GM19468 (cell line): Measurements from ENCODE around the gene NEURL1.
"Not testable (repeated sequence)": the region's sequence is repeated elsewhere in the genome, so short reads cannot be mapped to it uniquely, and the experiment has no call there.

Experiments
- ATAC-seq: cut with Tn5 transposase; IDR thresholded peaks from one replicate; pipeline ENCODE4 v1.9.1; 2021; ENCODE audit warnings: mild to moderate bottlenecking, moderate library complexity, moderate number of reproducible peaks; ENCODE audit not compliant: unreplicated experiment; ENCODE audit errors: extremely low read depth

NEURL1 gene

DNA sequence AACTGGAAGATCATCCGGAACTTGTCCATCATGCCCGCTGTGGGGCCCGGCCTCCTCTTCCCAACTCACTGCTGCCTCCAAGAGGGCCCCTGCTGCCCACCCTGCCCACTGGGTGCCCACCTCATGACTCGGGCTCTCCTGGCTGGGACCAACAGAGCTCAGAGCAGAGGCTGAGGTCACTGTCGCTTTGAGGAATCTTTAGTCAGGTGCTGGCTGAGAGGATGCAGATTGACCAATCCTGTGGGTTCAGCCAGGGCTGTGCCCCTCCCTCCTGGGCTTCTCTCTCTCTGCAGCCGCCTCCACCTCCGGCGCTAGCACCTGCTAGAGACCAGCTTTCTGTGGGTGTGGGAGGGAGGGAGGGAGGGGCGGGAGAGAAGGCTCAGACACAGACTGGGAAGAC, 34.8 kb upstream of the NEURL1 start, which contains the start of gene CALHM1:
TSS of gene CALHM1 (minus strand) at position 181 of the 400 bp plus-strand sequence. CDS start at position 32, 149 bp downstream.
- no peak for ATAC-seq

DNA sequence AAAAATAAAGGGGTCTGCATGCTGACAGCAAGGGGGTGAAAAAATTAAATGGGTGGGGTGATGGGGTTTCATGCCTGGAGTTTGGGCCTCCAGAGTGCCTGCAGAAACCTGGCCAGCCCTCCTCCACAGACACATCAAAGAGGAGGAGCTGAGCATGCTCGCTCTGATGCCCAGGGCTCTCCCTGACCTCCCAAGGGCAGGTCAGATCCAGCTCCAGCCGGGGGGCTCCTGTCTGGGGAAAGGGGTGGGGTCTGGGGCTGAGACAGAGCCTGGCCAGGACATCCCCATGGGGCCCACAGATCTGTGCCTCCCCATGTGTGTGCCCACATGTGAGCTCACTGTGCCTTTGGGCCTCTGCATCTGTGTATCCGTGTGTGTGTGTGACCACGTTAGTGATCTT, 33.9 kb upstream of the NEURL1 start:
- no peak for ATAC-seq

DNA sequence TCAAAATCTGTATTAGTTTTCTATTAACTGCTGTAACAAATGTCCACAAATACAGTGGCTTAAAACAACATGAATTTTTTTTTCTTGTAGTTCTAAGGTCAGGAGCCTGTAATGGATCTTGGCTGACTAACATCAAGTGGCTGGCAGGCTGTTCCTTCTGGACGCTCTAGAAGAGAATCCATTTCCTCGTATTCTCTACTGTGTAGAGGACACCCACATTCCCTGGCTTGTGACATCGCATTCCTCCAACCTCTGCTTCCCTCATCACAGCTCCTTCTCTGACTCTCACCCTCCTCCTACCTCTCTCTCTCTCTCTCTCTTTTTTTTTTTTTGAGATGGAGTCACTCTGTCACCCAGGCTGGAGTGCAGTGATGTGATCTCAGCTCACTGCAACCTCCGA, 30.0 kb upstream of the NEURL1 start:
- ATAC-seq: no peak

DNA sequence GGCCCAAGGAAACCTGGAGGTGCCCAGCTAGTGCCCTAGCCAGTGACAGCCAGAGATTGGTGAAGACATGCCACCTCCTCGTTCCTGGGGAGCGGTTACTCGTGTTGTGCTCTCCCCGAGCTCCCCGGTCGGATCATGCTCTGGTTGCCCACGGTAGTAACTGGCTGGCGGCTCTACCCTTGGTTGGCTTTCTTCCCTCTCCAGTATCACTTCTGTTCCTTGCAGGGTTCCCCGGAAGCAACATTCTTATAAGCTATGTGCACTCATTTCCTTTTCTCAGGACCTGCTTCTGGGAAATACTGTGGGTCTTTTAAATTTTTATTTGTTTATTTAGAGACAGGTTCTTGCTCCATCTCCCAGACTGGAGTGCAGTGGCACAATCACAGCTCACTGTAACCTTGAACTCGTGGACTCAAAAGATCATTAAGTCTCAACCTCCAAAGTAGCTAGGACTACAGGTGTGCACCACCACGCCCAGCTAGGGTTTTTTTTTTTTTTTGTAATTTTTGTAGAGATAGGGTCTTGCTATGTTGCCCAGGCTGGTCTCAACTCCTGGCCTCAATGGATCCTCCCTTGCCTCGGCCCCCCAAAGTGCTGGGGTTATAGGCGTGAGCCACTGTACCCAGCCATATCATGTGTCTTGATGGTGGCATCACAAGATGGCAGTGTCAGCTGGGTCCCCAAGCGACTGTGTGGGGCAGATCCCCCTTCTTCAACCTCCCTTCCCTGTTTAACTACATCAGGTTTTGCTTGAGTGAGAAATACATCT, 27.9 kb upstream of the NEURL1 start:
- no peak for ATAC-seq

DNA sequence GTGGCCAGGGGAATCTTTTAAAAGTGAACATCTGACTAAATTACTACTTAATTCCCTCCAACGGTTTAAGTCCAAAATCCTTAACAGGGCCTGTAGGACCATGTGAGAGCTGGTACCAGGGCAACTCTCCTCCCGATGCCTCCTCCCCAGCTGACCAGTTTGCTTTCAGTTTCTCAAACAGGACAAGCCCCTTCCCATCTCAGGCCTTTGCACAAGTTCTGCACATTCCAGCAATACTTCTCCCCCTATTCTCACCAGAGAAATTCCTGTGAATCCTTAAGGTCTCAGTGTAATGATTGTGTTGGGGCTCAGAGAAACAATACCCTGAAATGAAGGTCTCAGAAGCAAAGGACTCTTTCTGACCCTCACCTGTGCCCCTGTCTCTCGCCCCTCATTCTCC, 26.8 kb upstream of the NEURL1 start:
- ATAC-seq: no peak

- ATAC-seq: no peak
Measured at GRCh38 chr10:103467406-103467805, 26.1 kb upstream of the NEURL1 start.

- ATAC-seq: no peak
Measured at GRCh38 chr10:103469201-103469600, 24.3 kb upstream of the NEURL1 start.

GRCh38 chr10:103470761-103471653, 22.5 kb upstream of the NEURL1 start:
- ATAC-seq: peak; percentile 51

DNA sequence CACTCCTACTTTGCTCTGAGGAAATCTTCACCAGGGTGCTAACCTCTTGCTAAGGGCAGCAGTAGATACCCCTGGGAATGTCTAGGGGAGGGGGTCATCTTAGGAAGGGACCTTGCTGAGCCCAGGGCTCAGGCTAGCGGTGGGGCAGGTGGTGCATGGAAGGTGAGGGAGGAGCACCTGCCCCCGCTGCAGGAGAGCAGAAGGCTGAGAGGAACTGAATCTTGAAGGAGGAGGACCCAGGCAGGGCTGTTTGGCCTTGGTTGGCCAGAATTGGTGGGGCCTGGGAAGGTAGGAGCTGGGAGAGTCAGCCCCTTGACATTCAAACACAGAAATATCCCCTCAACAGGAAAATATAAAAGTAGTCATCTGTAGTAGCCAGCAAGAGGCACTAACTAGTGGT, 21.5 kb upstream of the NEURL1 start:
- no peak for ATAC-seq

GRCh38 chr10:103473261-103473671, 20.2 kb upstream of the NEURL1 start:
- no peak for ATAC-seq

- no peak for ATAC-seq
Measured at GRCh38 chr10:103474077-103474476, 19.4 kb upstream of the NEURL1 start.

DNA sequence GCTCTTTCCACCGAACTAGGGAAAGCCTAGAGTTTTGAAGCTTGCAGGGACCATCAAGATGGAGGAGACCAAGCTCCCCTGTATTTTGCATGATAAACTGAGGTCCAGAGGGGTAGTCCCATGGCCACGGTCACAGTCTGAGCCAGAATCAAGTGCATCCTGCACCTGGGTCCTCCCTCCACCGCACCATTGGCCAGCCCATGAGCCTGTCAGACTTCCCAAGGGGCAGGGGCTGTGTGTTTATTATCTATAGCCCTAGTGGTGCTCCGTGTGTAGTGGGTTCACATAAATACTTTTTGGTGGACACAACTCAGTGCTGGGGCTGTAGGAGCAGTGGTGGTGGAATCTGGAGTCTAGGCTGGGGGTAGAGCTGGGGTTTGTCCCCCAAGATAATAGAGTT, 18.1 kb upstream of the NEURL1 start:
- no peak for ATAC-seq

- ATAC-seq: no peak
Measured at GRCh38 chr10:103476046-103476768, 17.3 kb upstream of the NEURL1 start.

DNA sequence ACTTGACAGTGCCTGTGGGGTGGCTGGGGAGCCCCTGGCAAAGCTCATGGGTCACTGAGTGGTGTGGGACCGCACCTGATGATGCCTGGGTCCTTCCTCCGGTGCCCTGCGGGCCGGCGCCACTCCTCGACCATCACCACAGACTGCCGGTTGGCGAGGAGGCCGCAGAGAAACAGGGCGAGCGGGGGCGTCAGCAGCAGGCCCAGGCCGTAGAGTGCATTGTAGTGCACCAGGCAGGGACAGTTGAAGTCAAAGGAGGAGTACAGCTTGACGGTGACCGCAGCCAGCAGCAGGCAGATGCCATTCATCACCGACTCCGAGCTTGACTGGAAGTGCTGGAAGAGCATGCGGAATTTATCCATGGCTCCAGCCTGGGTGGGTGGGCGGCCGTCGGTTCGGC, 14.8 kb upstream of the NEURL1 start:
- no peak for ATAC-seq

DNA sequence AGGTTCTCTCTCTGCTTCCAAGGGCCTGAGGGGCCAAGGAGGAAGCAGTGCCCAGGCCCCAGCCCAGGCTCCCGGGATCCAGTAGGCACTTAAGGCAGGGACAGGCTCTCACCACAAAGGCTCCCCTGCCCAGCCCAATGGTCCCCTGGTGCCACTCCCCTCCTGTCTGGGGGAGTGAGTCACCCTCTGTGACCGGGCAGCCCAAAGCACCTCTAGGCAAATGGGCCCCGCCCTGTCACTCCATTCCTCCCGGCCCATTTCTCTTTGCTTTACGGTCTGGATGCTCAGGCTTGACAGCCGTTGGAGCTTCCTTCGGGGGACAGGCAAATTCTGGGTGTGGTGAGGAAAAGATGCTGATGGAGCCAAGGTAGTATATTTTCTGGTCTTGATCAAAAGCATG, 14.4 kb upstream of the NEURL1 start, which contains the start of gene CALHM3:
TSS of gene CALHM3 (minus strand) at position 106 of the 400 bp plus-strand sequence. CDS start 208 bp downstream, outside the sequence.
- no peak for ATAC-seq

DNA sequence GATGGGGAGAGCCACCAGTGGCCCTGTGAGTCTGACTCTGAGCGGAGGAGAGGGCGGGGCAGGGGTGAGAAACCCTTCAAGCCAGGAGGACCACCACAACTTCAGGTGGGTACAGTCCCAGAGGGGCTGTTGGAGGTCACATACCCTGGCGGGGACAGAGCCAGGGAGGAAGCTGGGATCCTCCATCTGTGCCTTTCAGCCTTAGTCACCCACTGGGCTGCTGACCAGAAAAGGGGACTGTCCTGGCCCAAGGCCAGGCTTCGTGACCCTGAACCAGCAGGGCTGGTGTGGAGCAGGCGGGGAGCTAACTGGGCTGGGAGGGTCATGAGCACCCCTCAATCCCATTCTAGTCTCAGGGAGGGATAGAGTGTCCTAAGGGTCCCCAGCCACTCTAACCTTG, 13.0 kb upstream of the NEURL1 start:
- no peak for ATAC-seq

GRCh38 chr10:103481974-103482531, 11.5 kb upstream of the NEURL1 start:
- ATAC-seq: no peak

DNA sequence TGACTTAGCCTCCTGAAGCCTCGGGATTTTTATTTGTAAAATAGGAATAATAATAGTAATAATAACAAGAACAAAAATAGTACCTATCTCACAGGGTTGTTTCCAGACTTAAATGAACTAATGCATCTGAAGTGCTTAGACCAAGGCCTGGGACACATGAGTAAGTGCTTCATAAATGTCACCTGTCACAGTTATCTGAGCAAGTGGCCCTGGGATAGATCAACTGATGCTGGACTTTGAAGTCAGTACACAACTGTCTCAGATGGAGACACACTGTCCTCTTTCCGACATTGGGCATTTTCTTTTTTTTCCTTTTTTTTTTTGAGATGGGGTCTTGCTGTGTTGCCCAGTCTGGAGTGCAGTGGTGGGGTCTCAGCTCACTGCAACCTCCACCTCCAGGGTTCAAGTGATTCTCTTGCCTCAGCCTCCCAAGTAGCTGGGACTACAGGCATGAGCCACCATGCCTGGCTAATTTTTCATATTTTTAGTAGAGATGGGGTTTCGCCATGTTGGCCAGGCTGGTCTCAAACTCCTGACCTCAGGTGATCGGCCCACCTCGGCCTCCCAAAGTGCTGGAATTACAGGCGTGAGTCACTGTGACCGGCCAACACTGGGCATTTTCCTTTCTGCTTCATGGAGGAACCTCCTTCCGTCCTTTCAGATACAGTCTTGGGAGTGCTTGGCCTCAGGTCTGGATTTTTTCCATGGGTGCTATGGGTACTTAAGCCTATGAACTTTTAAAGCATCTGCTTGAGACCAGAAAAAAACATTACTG, 6.7 kb upstream of the NEURL1 start:
- ATAC-seq: not testable (repeated sequence)

GRCh38 chr10:103487410-103487708, 6.1 kb upstream of the NEURL1 start:
- ATAC-seq: no peak

- no peak for ATAC-seq
Measured at GRCh38 chr10:103490986-103491314, 2.6 kb upstream of the NEURL1 start.
